ENCODE results near the gene ZFP3.
"Not testable (repeated sequence)": the region's sequence is repeated elsewhere in the genome, so short reads cannot be mapped to it uniquely, and the experiment has no call there.

ZFP3 gene

GRCh38 chr17:5132503-5133225, 54.4 kb downstream of the ZFP3 start:
- WGBS, 2 experiments: 94% methylated on average over 15 of the region's 15 CpGs
- not testable (repeated sequence) for H3K4me3 ChIP-seq (ENCODE audit: insufficient read depth, low read depth, low read length); H3K27me3 ChIP-seq (ENCODE audit: control insufficient read depth, insufficient read depth, low read length, poor library complexity, severe bottlenecking); H3K36me3 ChIP-seq (ENCODE audit: control insufficient read depth, insufficient read depth, low read length); H3K27ac ChIP-seq (ENCODE audit: insufficient read depth, low read depth, low read length, poor library complexity, severe bottlenecking); H3K4me1 ChIP-seq (ENCODE audit: control insufficient read depth, insufficient read depth, low read length); H3K9me3 ChIP-seq (ENCODE audit: control insufficient read depth, low read length)

- no peak overlapping the region for H3K27ac ChIP-seq (ENCODE audit: insufficient read depth, low read depth, low read length, poor library complexity, severe bottlenecking)
- H3K27me3 ChIP-seq (ENCODE audit: control insufficient read depth, insufficient read depth, low read length, poor library complexity, severe bottlenecking): no peaks in the 10 kb centered on the region
- H3K36me3 ChIP-seq (ENCODE audit: control insufficient read depth, insufficient read depth, low read length): no peaks in the 10 kb centered on the region
- no peaks in the 10 kb centered on the region for H3K9me3 ChIP-seq (ENCODE audit: control insufficient read depth, low read length)
- H3K4me3 ChIP-seq (ENCODE audit: insufficient read depth, low read depth, low read length): no peak overlapping the region
- H3K4me1 ChIP-seq (ENCODE audit: control insufficient read depth, insufficient read depth, low read length): no peaks in the 10 kb centered on the region
- 91 to 92% methylated on average over 8 of the region's 8 CpGs for WGBS, 2 experiments
Observed at GRCh38 chr17:5133311-5133710, 55.0 kb downstream of the ZFP3 start.

- not testable (repeated sequence) for H3K36me3 ChIP-seq (ENCODE audit: control insufficient read depth, insufficient read depth, low read length); H3K4me1 ChIP-seq (ENCODE audit: control insufficient read depth, insufficient read depth, low read length); H3K27me3 ChIP-seq (ENCODE audit: control insufficient read depth, insufficient read depth, low read length, poor library complexity, severe bottlenecking); H3K27ac ChIP-seq (ENCODE audit: insufficient read depth, low read depth, low read length, poor library complexity, severe bottlenecking); H3K9me3 ChIP-seq (ENCODE audit: control insufficient read depth, low read length); H3K4me3 ChIP-seq (ENCODE audit: insufficient read depth, low read depth, low read length)
- WGBS, 2 experiments: 92 to 95% methylated on average over 8 of the region's 8 CpGs
Observed at GRCh38 chr17:5133961-5134360, 55.7 kb downstream of the ZFP3 start.

- not testable (repeated sequence) for H3K27me3 ChIP-seq (ENCODE audit: control insufficient read depth, insufficient read depth, low read length, poor library complexity, severe bottlenecking); H3K36me3 ChIP-seq (ENCODE audit: control insufficient read depth, insufficient read depth, low read length); H3K9me3 ChIP-seq (ENCODE audit: control insufficient read depth, low read length); H3K4me1 ChIP-seq (ENCODE audit: control insufficient read depth, insufficient read depth, low read length); H3K27ac ChIP-seq (ENCODE audit: insufficient read depth, low read depth, low read length, poor library complexity, severe bottlenecking); H3K4me3 ChIP-seq (ENCODE audit: insufficient read depth, low read depth, low read length)
- WGBS, 2 experiments: 84 to 85% methylated on average over 11 of the region's 11 CpGs
Observed at GRCh38 chr17:5134571-5134970, 56.3 kb downstream of the ZFP3 start.

GRCh38 chr17:5135131-5135712, 57.0 kb downstream of the ZFP3 start:
- H3K9me3 ChIP-seq (ENCODE audit: control insufficient read depth, low read length); H3K4me3 ChIP-seq (ENCODE audit: insufficient read depth, low read depth, low read length); H3K36me3 ChIP-seq (ENCODE audit: control insufficient read depth, insufficient read depth, low read length); H3K27ac ChIP-seq (ENCODE audit: insufficient read depth, low read depth, low read length, poor library complexity, severe bottlenecking); H3K4me1 ChIP-seq (ENCODE audit: control insufficient read depth, insufficient read depth, low read length); H3K27me3 ChIP-seq (ENCODE audit: control insufficient read depth, insufficient read depth, low read length, poor library complexity, severe bottlenecking): not testable (repeated sequence)
- WGBS, 2 experiments: 83% methylated on average over 8 of the region's 8 CpGs

- 79% methylated on average over 14 of the region's 14 CpGs for WGBS, 2 experiments
- H3K4me1 ChIP-seq (ENCODE audit: control insufficient read depth, insufficient read depth, low read length): no peaks in the 10 kb centered on the region
- H3K4me3 ChIP-seq (ENCODE audit: insufficient read depth, low read depth, low read length): no peak overlapping the region
- no peaks in the 10 kb centered on the region for H3K9me3 ChIP-seq (ENCODE audit: control insufficient read depth, low read length)
- H3K27ac ChIP-seq (ENCODE audit: insufficient read depth, low read depth, low read length, poor library complexity, severe bottlenecking): no peak overlapping the region
- H3K36me3 ChIP-seq (ENCODE audit: control insufficient read depth, insufficient read depth, low read length): no peaks in the 10 kb centered on the region
- H3K27me3 ChIP-seq (ENCODE audit: control insufficient read depth, insufficient read depth, low read length, poor library complexity, severe bottlenecking): no peaks in the 10 kb centered on the region
Observed at GRCh38 chr17:5135726-5136579, 57.7 kb downstream of the ZFP3 start.

- H3K27me3 ChIP-seq (ENCODE audit: control insufficient read depth, insufficient read depth, low read length, poor library complexity, severe bottlenecking); H3K4me3 ChIP-seq (ENCODE audit: insufficient read depth, low read depth, low read length); H3K4me1 ChIP-seq (ENCODE audit: control insufficient read depth, insufficient read depth, low read length); H3K9me3 ChIP-seq (ENCODE audit: control insufficient read depth, low read length); H3K36me3 ChIP-seq (ENCODE audit: control insufficient read depth, insufficient read depth, low read length); H3K27ac ChIP-seq (ENCODE audit: insufficient read depth, low read depth, low read length, poor library complexity, severe bottlenecking): not testable (repeated sequence)
- 93% methylated on average over 14 of the region's 14 CpGs for WGBS, 2 experiments
Observed at GRCh38 chr17:5136580-5137412, 58.5 kb downstream of the ZFP3 start.

GRCh38 chr17:5137511-5138197, 59.4 kb downstream of the ZFP3 start:
- H3K9me3 ChIP-seq (ENCODE audit: control insufficient read depth, low read length); H3K27me3 ChIP-seq (ENCODE audit: control insufficient read depth, insufficient read depth, low read length, poor library complexity, severe bottlenecking); H3K4me3 ChIP-seq (ENCODE audit: insufficient read depth, low read depth, low read length); H3K4me1 ChIP-seq (ENCODE audit: control insufficient read depth, insufficient read depth, low read length); H3K27ac ChIP-seq (ENCODE audit: insufficient read depth, low read depth, low read length, poor library complexity, severe bottlenecking); H3K36me3 ChIP-seq (ENCODE audit: control insufficient read depth, insufficient read depth, low read length): not testable (repeated sequence)
- WGBS, 2 experiments: 91 to 94% methylated on average over 15 of the region's 15 CpGs

- not testable (repeated sequence) for H3K36me3 ChIP-seq (ENCODE audit: control insufficient read depth, insufficient read depth, low read length); H3K4me1 ChIP-seq (ENCODE audit: control insufficient read depth, insufficient read depth, low read length); H3K27me3 ChIP-seq (ENCODE audit: control insufficient read depth, insufficient read depth, low read length, poor library complexity, severe bottlenecking); H3K9me3 ChIP-seq (ENCODE audit: control insufficient read depth, low read length); H3K27ac ChIP-seq (ENCODE audit: insufficient read depth, low read depth, low read length, poor library complexity, severe bottlenecking); H3K4me3 ChIP-seq (ENCODE audit: insufficient read depth, low read depth, low read length)
- 93 to 94% methylated on average over 9 of the region's 9 CpGs for WGBS, 2 experiments
Observed at GRCh38 chr17:5138198-5138544, 59.9 kb downstream of the ZFP3 start.

All from ectodermal cell (in vitro differentiated cells).